ENCODE results near the gene IL1RAP.

DNA sequence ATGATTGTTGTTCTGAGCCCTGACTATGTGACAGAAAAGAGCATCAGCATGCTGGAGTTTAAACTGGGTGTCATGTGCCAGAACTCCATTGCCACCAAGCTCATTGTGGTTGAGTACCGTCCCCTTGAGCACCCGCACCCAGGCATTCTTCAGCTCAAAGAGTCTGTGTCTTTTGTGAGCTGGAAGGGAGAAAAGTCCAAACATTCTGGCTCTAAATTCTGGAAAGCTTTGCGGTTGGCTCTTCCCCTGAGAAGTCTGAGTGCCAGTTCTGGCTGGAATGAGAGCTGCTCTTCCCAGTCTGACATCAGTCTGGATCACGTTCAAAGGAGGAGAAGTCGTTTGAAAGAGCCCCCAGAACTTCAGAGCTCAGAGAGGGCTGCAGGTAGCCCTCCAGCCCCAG, 142.0 kb downstream of the IL1RAP start:
- TF ChIP-seq, protein P1, sequence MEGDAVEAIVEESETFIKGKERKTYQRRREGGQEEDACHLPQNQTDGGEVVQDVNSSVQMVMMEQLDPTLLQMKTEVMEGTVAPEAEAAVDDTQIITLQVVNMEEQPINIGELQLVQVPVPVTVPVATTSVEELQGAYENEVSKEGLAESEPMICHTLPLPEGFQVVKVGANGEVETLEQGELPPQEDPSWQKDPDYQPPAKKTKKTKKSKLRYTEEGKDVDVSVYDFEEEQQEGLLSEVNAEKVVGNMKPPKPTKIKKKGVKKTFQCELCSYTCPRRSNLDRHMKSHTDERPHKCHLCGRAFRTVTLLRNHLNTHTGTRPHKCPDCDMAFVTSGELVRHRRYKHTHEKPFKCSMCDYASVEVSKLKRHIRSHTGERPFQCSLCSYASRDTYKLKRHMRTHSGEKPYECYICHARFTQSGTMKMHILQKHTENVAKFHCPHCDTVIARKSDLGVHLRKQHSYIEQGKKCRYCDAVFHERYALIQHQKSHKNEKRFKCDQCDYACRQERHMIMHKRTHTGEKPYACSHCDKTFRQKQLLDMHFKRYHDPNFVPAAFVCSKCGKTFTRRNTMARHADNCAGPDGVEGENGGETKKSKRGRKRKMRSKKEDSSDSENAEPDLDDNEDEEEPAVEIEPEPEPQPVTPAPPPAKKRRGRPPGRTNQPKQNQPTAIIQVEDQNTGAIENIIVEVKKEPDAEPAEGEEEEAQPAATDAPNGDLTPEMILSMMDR (IDR thresholded peaks at IDR 0.05): no peak
- TF ChIP-seq POLR2A (IDR thresholded peaks at IDR 0.05): no peak
- TF ChIP-seq EP300 (IDR thresholded peaks at IDR 0.05; ENCODE audit: low read depth): no peak
- TF ChIP-seq POLR2AphosphoS5 (IDR thresholded peaks at IDR 0.05): no peak
